Heart left ventricle (tissue), 16 donors: ENCODE results near the gene SLC6A20. TPM values are rescaled to one million over a fixed set of nuclear protein-coding genes. Genes with fewer than 3 reads are reported as not detected.

Experiments used
- ATAC-seq, 4 donors: fragments of 200-7000 bp; cut with Tn5 transposase; one replicate each; pipeline ENCODE4 v1.9.1; 2020 to 2022; ENCODE audit warnings: moderate library complexity in 4 of 4, mild to moderate bottlenecking in 3 of 4, moderate number of reproducible peaks in 1 of 4
- DNase-seq, 5 donors: peaks; one replicate each; pipeline ENCODE4 v3.0.0-alpha.2; 2020
- H3K27ac ChIP-seq, 12 donors: fragments of 200-600 bp; sonication (generic) in 4 of 12; one replicate each; pipeline versions ENCODE4 v1.5.0 to v1.8.0; 2016 to 2022; ENCODE audit warnings: mild to moderate bottlenecking in 2 of 12
- H3K27me3 ChIP-seq, 9 donors: fragments of 200-600 bp; sonication (generic) in 2 of 9; one replicate each; pipeline versions ENCODE4 v1.5.1 to v1.8.0; 2016 to 2022; ENCODE audit warnings: mild to moderate bottlenecking in 3 of 9
- H3K36me3 ChIP-seq, 9 donors: fragments of 200-600 bp; sonication (generic) in 2 of 9; one replicate each; pipeline versions ENCODE4 v1.5.0 to v1.8.0; 2018 to 2022; ENCODE audit warnings: mild to moderate bottlenecking in 2 of 9
- H3K4me1 ChIP-seq, 12 donors: fragments of 200-600 bp; sonication (generic) in 4 of 12; one replicate each; pipeline versions ENCODE4 v1.5.0 to v1.8.0; 2016 to 2022; ENCODE audit warnings: mild to moderate bottlenecking in 3 of 12
- H3K4me3 ChIP-seq, 12 donors: fragments of 200-600 bp; sonication (generic) in 4 of 12; one replicate each; pipeline versions ENCODE4 v1.5.0 to v1.8.0; 2017 to 2022; ENCODE audit warnings: mild to moderate bottlenecking in 9 of 12, moderate library complexity in 4 of 12
- H3K9me3 ChIP-seq, 12 donors: fragments of 200-600 bp; sonication (generic) in 4 of 12; one replicate each; pipeline versions ENCODE4 v1.5.0 to v1.8.0; 2016 to 2022; ENCODE audit warnings: mild to moderate bottlenecking in 1 of 12
- POLR2A ChIP-seq, 2 donors: fragments of 450-650 bp; IDR thresholded peaks; one replicate each; pipeline ENCODE4 v1.6.1; 2017; ENCODE audit warnings: antibody characterized with exemption in 2 of 2, mild to moderate bottlenecking in 2 of 2, moderate library complexity in 2 of 2
- WGBS, 4 donors: extraction: QIAGEN DNeasy Blood & Tissue Kit in 2 of 4; methylation state at CpG; one replicate each; pipeline versions ENCODE4 v1.1.5 to v1.1.7; 2013 to 2018; 5-methylcytosine and 5-hydroxymethylcytosine counted together
- intact Hi-C, 10 donors: fragments of 100-400 bp; cut with DNase I; formaldehyde crosslinking; loops; one replicate each; pipeline versions ENCODE4 v1.11.1 to v1.14.2; 2022
- long read RNA-seq, 3 donors: library from polyadenylated mRNA; unstranded; transcript quantifications; one replicate each; pipeline ENCODE4 v2.0.0, GENCODE V29; 2020 to 2021
- polyA plus RNA-seq, 2 donors: library from polyadenylated mRNA; stranded (reverse); fragments of 200-250 nt; gene quantifications; one replicate each; pipeline ENCODE4 v1.2.3, GENCODE V29; 2013
- total RNA-seq, 9 donors: library from RNA; depleted of rRNA in 2 of 9; stranded (reverse); fragments of >200 nt in 2 of 9; fragmentation: NEBNext Ultra II Directional in 3 of 9; extraction: Animal tissue kit (Norgen Biotek cat#: 25700) in 3 of 9; gene quantifications; one replicate each; pipeline versions ENCODE4 v1.1.0 to v1.2.4, GENCODE V29; 2016 to 2023
- TF ChIP-seq, protein P1 (sequence below), 12 donors: fragments of 200-600 bp; sonication (generic) in 4 of 12; IDR thresholded peaks; one replicate each; pipeline versions ENCODE4 v1.5.0 to v1.8.0; 2018 to 2022; ENCODE audit warnings: antibody characterized with exemption in 12 of 12, mild to moderate bottlenecking in 5 of 12
- donor health status: ischemic (EF 13 %, LVEDD 7.1; RV severe dilation, severe dysfunction).
- donor health status: healthy with polysubstance abuse.
- donor health status: DM: no; HTN: yes; CAD: no.
- donor health status: DM: no; HTN: no; CAD: no.
- donor health status: ischemic (EF 25% LVEDD 6.9; RV normal size, moderate dysfunction).
- donor health status: ischemic (EF 25% LVEDD 5.7; RV mildly dilated, moderate dysfunction).
- donor health status: healthy.
- donor health status: DM: yes; HTN: yes; CAD: no.
- donor health status: ischemic (EF 35%, LVEDD 5.7; RV mildly dilated, moderate dysfunction).
- donor health status: nonischemic (EF 11% LVEDD 7.7; RV severe dilation, severe dysfunction).
- donor health status: DM: yes; HTN: yes; CAD: no.
- donor health status: PGD.
- donor health status: ischemic (EF 29% LVEDD 5.4; RV normal size, mild dysfunction).
- donor health status: nonischemic (EF 23%, LVEDD 6.1; RV moderate dilation, normal function).

The SLC6A20 gene, protein sequence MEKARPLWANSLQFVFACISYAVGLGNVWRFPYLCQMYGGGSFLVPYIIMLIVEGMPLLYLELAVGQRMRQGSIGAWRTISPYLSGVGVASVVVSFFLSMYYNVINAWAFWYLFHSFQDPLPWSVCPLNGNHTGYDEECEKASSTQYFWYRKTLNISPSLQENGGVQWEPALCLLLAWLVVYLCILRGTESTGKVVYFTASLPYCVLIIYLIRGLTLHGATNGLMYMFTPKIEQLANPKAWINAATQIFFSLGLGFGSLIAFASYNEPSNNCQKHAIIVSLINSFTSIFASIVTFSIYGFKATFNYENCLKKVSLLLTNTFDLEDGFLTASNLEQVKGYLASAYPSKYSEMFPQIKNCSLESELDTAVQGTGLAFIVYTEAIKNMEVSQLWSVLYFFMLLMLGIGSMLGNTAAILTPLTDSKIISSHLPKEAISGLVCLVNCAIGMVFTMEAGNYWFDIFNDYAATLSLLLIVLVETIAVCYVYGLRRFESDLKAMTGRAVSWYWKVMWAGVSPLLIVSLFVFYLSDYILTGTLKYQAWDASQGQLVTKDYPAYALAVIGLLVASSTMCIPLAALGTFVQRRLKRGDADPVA
- total RNA-seq (under 1 TPM in 2 of 9 donors, not detected in 7; 0.19 to 0.59 TPM), polyA plus RNA-seq (under 1 TPM in 1 of 2 donors, not detected in 1; 0.12 TPM)
- long read RNA-seq, donor 1: 0 reads
- long read RNA-seq, donor 2: 0 reads
- long read RNA-seq, donor 3, partial matches to known transcripts: 0 of 1 reads
- long read RNA-seq, donor 3, other reads (novel, unspliced or antisense): 1 of 1 reads

DNA sequence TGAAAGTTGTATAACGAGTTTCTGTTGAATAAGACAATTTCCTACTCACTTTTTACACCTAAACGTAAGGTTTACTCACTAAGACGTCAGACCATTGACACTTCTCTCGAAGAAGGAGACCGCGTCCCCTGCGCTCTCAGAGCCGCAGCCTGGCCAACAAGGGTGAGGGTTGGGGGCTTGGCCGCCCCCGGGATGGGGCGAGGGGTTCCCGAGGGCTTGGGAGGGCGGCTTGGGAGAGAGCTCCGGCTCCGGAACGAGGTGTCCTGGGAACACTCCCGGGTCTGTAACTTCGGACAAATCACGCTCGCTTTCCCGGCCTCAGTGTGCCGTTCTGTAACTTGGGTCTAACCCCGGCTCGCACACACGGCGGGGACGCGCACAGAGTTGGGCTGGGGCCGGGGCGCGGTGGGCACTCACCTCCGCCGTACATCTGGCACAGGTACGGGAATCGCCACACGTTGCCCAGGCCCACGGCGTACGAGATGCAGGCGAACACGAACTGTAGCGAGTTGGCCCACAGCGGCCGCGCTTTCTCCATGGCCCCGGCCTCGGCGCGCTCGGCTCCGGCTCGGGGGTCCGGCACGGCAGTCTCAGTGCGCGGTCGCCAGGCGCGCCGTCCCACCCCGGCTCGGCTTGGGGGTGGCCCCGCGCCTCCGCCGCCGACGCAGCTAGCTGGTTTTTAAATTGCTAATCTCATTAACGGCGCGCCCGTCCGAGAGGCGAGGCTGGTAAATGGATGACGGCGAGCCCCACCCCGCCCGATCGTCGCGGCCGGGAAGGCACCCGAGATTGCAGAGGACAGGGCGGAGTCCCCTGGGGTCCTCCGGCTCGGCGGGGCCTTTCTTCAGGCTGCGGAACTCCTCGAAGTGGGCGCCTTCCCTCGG, at the start of gene SLC6A20:
SLC6A20 (minus strand) TSS at position 655 of the 884 bp plus-strand sequence; CDS start at position 538, 117 bp downstream.
- intact Hi-C loops: no loop called here
- DNase-seq: no peak
- ATAC-seq: peak in 3 of 4 donors; percentile 20 to 31 (median 24)

DNA sequence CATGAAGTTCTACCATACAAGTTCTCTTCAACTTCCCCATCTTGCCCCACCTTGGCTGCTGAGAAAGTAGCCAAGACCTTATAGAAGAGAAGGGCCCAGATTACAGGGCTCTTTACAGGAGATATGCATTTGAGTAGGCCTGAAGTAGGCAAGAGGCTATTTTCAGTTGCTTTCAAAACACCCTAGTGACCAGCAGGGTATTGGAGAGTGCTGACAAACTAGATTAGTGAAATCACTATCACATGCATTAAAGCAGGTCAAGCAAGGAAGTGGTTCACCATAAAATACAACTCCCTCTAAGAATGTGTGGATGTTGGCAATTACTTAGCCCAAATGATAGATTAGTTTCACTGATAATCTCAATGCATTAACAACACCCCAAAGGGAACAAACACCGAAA, 48.3 kb upstream of the SLC6A20 start:
- DNase-seq (no peak), ATAC-seq (no peak)
- Histone ChIP-seq H3K27ac (no peak overlapping the region), H3K4me1 (peaks cover 0 to 19% (median 9%) of the 10 kb centered on the region in 12 donors), H3K36me3 (no peaks in the 10 kb centered on the region), H3K27me3 (peaks cover 0 to 9% (median 0%) of the 10 kb centered on the region in 9 donors), H3K9me3 (no peaks in the 10 kb centered on the region), H3K4me3 (no peak overlapping the region)
- WGBS, 4 donors: 89 to 100% (median 95%) methylated on average over 1 of the region's 1 CpG
- no peak for TF ChIP-seq POLR2A (IDR thresholded peaks at IDR 0.05)
- TF ChIP-seq, protein P1, sequence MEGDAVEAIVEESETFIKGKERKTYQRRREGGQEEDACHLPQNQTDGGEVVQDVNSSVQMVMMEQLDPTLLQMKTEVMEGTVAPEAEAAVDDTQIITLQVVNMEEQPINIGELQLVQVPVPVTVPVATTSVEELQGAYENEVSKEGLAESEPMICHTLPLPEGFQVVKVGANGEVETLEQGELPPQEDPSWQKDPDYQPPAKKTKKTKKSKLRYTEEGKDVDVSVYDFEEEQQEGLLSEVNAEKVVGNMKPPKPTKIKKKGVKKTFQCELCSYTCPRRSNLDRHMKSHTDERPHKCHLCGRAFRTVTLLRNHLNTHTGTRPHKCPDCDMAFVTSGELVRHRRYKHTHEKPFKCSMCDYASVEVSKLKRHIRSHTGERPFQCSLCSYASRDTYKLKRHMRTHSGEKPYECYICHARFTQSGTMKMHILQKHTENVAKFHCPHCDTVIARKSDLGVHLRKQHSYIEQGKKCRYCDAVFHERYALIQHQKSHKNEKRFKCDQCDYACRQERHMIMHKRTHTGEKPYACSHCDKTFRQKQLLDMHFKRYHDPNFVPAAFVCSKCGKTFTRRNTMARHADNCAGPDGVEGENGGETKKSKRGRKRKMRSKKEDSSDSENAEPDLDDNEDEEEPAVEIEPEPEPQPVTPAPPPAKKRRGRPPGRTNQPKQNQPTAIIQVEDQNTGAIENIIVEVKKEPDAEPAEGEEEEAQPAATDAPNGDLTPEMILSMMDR (IDR thresholded peaks at IDR 0.05): no peak
- intact Hi-C loops: loop anchor here in 3 of 10 donors (5.0 to 10.0 kb wide), 2 partner anchors 230 to 233 kb away; no protein-coding TSS in a partner anchor

More for the DNA sequence above, at the start of gene SLC6A20:
- Histone ChIP-seq H3K27me3 (peaks cover 2 to 58% (median 24%) of the 10 kb centered on the region in 9 donors), H3K4me3 (peak within 1 kb of the TSS; percentile 26 to 56 (median 48)), H3K9me3 (no peaks in the 10 kb centered on the region), H3K36me3 (no peaks in the 10 kb centered on the region), H3K4me1 (peaks cover 0 to 15% (median 10%) of the 10 kb centered on the region in 12 donors), H3K27ac (no peak within 1 kb of the TSS)
- TF ChIP-seq POLR2A (IDR thresholded peaks at IDR 0.05): no peak
- TF ChIP-seq, protein P1 (IDR thresholded peaks at IDR 0.05): no peak
- 4 to 10% (median 4%) methylated on average over 38 to 91 of the region's 91 CpGs for WGBS, 4 donors

DNA sequence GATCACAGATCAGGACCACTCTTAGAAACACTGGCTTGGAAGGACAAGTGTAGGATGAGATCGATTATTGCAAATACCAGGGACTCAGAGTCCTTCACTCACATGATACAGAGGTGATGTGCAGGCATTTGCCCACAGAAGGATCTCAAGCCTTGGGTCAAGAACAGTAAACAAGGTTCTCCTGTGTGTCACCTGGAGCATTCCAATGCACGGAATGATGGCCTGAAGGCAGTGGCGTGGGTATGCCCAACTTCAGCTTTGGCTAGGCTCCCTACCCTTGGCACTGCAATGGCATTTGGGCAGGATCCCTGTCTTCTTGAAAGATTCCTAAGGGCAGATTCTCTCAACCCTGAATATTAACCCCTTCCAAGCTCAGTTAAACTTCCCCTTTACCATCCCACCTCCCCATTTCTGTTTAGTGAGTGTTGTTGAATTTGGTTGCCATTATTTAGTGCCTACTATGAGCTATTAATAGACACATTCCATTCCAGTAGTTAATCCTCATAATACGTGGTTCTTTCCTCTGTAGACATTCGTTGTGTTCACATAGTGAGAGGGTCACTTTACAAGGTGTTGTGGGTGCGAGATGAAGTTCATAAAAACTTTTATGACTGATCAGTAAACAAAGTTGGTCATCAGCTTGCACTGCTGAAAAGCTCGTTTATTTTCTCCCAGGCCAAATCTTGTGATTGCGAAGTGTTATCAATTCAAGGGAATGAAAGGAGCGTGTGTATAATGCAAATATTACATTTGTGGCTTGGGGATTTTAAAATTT, 46.7 kb upstream of the SLC6A20 start:
- Histone ChIP-seq H3K4me1 (peaks cover 0 to 16% (median 8%) of the 10 kb centered on the region in 12 donors), H3K9me3 (no peaks in the 10 kb centered on the region), H3K27me3 (peaks cover 0 to 1% (median 0%) of the 10 kb centered on the region in 9 donors), H3K27ac (no peak overlapping the region), H3K4me3 (no peak overlapping the region), H3K36me3 (no peaks in the 10 kb centered on the region)
- no peak for ATAC-seq
- no peak for DNase-seq
- 76 to 85% (median 83%) methylated on average over 9 of the region's 9 CpGs for WGBS, 4 donors
- no peak for TF ChIP-seq POLR2A (IDR thresholded peaks at IDR 0.05)
- TF ChIP-seq, protein P1 (IDR thresholded peaks at IDR 0.05): no peak
- intact Hi-C loops: loop anchor here in 3 of 10 donors (5.0 to 10.0 kb wide), 2 partner anchors 232 to 234 kb away; no protein-coding TSS in a partner anchor
